CD4-positive, alpha-beta T cell treated with Interleukin-17A for 1 hour (primary cell): Measurements from ENCODE around the gene PSD4.

Source experiments
- DNase-seq: peaks from one replicate; pipeline ENCODE4 v3.0.0-alpha.2; 2020

The PSD4 gene

GRCh38 chr2:113173542-113174375 is at the start of gene PSD4:
Gene PSD4 (plus strand): TSS chr2:113173971. CDS start chr2:113182457, 8,486 bp downstream.
- peak; percentile 88 for DNase-seq

- no peak for DNase-seq
Measured at GRCh38 chr2:113124181-113124961, 49.4 kb upstream of the PSD4 start.

DNA sequence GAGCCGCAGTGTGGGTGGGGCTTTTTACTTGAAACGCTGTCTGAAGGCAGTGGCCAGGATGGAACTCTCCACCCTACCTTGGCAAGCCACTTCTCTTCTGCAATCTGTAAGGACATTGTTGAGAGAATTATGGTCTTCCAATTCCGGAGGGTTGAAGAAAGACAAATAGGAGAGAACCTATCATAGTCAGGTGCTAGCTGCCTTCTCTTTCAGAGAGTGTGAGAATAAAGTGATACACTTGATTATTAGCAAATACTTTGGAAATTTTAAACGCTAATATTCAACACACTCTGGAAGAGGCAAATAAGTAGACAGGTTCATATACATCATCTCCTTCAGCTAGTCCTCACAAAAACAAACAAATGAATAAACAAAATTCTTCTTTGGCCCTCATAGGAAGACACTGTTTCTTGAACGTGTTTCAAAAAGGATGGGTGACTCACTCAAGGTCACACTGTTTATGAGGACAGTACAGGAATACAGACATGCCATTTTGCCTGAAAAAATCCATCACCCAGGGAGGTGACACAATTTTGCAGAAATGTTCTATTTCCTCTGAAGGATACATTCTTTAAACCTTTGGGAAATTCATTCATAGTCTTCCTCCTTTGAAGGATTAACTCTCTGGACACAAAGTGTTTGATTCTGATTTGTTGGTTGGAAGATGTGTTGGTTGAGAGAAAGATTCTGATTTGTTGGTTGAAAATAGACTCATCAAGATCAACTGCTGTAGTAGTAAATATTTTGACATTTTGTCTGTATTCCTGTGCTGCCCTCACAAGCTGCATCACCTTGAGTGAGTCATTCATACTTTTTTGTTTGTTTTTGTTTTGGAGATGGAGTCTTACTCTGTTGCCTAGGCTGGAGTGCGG is 48.6 kb upstream of the PSD4 start:
- no peak for DNase-seq

DNA sequence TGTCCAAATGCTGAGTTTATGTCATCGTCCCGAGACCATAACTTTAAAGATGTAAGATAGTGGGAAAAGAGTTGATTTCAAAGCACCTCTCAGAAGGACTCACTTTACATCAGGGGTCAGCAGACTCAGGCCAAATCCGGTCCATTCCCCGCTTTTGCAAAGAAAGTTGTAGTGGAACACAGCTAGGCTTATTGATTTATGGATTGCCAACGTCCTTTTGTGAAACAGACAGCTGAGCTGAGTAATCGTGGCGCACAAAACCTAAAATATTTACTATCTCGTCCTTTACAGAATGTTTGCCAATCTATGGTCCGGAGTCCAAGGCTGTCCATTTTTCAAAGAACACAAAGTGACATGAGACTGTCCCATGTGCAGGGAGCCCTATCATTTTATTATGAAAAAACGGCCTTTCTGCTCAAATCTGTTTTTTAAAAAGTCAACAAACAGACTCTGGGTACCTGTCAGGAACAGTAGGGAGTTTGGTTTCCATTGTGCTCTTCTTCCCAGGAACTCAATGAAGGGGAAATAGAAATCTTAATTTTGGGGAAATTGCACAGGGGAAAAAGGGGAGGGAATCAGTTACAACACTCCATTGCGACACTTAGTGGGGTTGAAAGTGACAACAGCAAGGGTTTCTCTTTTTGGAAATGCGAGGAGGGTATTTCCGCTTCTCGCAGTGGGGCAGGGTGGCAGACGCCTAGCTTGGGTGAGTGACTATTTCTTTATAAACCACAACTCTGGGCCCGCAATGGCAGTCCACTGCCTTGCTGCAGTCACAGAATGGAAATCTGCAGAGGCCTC is 46.7 kb upstream of the PSD4 start, which contains the start of gene IL1RN:
TSS of gene IL1RN (plus strand) at position 754 of the 801 bp plus-strand sequence. CDS start at position 781, 27 bp downstream.
- DNase-seq = peak; percentile 21

DNA sequence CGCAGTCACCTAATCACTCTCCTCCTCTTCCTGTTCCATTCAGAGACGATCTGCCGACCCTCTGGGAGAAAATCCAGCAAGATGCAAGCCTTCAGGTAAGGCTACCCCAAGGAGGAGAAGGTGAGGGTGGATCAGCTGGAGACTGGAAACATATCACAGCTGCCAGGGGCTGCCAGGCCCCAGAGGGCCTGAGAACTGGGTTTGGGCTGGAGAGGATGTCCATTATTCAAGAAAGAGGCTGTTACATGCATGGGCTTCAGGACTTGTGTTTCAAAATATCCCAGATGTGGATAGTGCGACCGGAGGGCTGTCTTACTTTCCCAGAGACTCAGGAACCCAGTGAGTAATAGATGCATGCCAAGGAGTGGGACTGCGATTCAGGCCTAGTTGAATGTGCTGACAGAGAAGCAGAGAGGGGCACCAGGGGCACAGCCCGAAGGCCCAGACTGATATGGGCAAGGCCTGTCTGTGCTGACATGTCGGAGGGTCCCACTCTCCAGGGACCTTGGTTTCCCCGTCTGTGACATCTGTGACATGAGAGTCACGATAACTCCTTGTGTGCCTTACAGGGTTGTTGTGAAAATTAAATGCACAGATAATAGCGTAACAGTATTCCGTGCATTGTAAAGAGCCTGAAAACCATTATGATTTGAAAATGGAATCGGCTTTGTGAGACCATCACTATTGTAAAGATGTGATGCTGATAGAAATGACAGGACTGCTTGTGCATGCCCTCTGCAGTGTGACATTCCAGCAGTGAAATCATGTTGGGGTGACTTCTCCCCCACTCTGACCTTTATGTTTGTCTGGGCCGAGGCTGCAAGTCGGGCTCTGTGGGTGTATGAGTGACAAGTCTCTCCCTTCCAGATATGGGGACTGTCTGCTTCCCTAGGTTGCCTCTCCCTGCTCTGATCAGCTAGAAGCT is 45.9 kb upstream of the PSD4 start:
- no peak for DNase-seq

DNA sequence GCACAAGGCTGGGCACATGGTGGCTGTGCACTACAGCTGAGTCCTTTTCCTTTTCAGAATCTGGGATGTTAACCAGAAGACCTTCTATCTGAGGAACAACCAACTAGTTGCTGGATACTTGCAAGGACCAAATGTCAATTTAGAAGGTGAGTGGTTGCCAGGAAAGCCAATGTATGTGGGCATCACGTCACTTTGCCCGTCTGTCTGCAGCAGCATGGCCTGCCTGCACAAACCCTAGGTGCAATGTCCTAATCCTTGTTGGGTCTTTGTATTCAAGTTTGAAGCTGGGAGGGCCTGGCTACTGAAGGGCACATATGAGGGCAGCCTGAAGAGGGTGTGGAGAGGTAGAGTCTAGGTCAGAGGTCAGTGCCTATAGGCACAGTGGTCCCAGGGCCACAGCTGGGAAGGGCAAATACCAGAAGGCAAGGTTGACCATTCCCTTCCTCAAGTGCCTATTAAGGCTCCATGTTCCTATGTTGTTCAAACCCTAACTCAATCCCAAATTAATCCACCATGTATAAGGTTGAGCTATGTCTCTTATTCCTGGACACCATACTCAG is 44.2 kb upstream of the PSD4 start:
- DNase-seq = no peak

DNA sequence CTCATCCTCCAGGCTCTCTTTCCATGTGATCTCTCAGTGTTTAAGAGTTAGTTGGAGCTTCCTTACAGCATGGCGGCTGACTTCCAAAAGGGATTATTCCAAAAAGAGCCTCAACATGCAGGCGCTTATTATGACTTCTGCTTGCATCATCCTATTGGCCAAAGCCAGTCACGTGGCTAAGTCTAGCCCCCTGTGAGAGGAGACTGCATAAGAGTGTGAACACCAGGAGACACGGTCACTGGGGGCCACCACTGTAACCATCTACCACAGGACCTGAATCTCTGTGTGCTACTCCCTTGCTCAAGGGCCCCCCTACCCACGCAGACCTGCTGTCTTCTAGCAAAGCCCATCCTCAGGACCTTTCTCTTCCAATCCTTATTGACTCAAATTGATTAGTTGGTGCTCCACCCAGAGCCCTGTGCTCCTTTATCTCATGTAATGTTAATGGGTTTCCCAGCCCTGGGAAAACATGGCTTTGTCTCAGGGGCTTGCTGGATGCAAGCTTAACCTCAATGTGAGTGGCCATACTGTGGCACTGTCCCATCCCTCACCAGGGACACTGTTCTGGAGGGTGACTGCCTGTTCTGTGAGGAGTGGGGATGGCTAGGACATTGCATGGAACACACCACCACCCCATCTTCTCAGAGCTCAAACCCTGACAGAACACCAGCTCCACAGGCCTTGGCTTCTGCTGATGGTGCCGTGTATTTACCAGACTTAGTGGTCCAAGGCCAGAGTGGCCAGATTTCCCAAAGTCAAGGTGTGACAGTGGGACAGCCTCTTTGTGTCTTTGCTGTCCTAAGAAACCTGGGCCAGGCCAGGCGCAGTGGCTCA is 42.2 kb upstream of the PSD4 start:
- no peak for DNase-seq

- DNase-seq = no peak
Measured at GRCh38 chr2:113132414-113133021, 41.3 kb upstream of the PSD4 start.

- no peak for DNase-seq
Measured at GRCh38 chr2:113133704-113134598, 39.8 kb upstream of the PSD4 start.

DNA sequence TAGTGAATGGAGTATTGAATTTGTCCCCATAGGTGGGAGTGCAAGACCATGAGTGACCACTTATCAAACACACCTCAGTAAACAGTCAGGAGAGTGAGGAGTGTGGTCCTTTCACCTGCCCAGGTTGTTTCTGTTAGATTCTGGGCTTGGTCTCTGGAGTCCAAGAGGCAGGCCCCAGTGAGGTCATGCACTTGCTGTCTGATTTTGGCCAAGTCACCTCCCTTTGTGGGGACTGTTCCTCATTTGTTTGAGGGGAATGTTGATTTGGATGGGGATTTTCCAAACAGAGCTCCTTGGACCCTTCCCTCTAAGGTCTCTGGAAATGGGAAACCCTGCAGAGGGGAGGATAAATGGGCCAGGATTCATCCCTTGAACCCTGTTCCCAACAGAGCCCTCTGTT is 39.1 kb upstream of the PSD4 start:
- DNase-seq = no peak

DNA sequence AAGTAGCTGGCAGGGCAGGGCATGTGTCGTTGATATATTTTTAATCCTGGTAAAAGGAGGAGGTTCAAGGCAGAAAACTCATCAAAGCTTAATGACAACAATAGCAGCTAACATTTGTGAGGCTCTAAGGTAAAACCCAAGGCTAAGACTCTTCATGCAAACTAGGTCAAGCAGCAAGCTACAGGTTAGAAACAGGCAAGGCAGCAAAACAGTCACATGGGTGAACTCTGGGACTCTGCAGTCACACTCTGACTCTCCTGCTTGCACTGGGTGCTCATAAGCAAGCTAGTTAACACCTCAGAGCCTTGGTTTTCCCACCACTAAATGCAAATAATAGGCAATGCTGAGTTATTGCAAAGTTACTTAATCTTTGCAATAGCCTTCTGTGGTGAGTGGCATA is 38.5 kb upstream of the PSD4 start:
- DNase-seq = no peak

GRCh38 chr2:113136828-113137775 is 36.7 kb upstream of the PSD4 start:
- DNase-seq = peak; percentile 58

DNA sequence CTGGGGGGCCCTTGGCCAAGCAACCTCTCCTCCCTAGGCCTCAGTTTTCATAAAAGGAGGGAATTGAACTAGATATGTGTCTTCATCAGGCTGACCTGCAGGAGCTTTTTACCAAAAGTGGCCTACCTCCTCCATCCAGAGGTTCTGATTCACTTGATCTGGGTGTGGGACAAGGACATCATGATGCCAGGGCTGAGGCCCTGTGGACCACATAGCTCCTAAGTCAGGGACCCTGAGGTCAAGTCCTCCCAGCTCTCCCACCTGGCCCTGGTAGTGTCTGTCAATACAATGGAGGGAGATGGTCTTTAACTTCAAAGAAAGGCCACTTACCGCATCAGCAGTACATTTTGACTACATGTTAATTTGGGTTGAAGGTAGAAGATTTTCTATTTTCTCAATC is 35.9 kb upstream of the PSD4 start:
- DNase-seq = no peak

- DNase-seq = peak; percentile 87
Measured at GRCh38 chr2:113138428-113139322, 35.1 kb upstream of the PSD4 start.

DNA sequence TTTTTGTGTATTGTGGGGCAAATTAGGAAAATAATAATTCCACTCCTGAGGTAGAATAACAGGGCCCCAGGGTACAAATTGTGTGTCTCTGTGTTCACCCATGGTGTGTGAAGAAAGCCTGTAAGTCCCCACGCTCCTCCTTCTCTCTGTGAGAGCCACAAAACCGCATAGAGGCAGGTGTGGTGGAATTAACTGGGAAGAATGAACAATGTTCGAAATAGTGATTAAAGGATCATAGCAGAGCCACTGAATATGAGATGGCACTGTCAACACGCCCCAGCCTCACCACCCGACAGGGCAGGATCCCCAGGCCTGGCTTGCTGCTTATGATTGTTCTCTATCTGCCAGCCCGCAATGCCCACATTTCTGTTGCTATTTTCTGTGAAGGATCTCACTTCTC is 32.3 kb upstream of the PSD4 start:
- no peak for DNase-seq

DNA sequence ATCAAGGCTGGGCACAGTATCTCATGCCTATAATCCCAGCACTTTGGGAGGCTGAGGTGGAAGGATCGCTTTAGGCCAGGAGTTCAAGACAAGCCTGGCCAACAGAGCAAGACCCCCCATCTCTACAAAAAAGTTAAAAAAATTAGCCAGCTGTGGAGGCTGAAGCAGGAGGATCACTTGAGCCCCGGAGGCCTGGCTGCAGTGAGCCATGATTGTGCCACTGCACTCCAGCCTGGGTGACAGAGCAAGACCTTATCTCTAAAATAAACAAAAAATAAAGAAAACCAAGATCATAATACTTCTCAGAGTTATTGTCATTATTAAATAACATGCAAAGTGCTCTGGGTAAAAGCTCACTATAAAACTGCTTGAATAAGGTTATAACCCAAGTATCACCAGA is 31.5 kb upstream of the PSD4 start:
- DNase-seq = no peak
